Neural cell (in vitro differentiated cells): ENCODE measurements around the gene COIL.

Experiments
- CTCF ChIP-seq: fragments of 450-650 bp; IDR thresholded peaks from 2 replicates; pipeline ENCODE4 v1.5.1; 2014; ENCODE audit warnings: antibody characterized with exemption, mild to moderate bottlenecking, moderate library complexity; ENCODE audit not compliant: poor library complexity, severe bottlenecking
- EZH2 ChIP-seq: fragments of 200-600, 300-800 bp; shearing (Covaris generic), sonication (generic); IDR thresholded peaks from 2 replicates; pipeline ENCODE4 v1.6.1; 2014; ENCODE audit warnings: antibody characterized with exemption, low read length, borderline replicate concordance, mild to moderate bottlenecking; ENCODE audit not compliant: insufficient read depth, poor library complexity, severe bottlenecking
- MXI1 ChIP-seq: fragments of 450-650 bp; conservative IDR thresholded peaks from 2 replicates; pipeline ENCODE4 v1.6.1; 2014; ENCODE audit warnings: antibody characterized with exemption, mild to moderate bottlenecking; ENCODE audit not compliant: poor library complexity, severe bottlenecking
- TAF1 ChIP-seq: IDR thresholded peaks from 2 replicates; pipeline ENCODE4 v1.6.1; 2012; ENCODE audit warnings: low read depth

GRCh38 chr17:57009737-57010445 is 49.0 kb upstream of the COIL start:
- no peak for TF ChIP-seq EZH2
- TF ChIP-seq TAF1 = no peak
- no peak for TF ChIP-seq MXI1
- peak; percentile 63 for TF ChIP-seq CTCF
